ENCODE data around the gene SSR2. TPM values are rescaled to one million over a fixed set of nuclear protein-coding genes. Genes with fewer than 3 reads are reported as not detected.
A peak's percentile ranks its signal among the peaks of the same experiment; 100 is the strongest.

Gene SSR2
- total RNA-seq, 1 donor from 2014 or later = 255 TPM

DNA sequence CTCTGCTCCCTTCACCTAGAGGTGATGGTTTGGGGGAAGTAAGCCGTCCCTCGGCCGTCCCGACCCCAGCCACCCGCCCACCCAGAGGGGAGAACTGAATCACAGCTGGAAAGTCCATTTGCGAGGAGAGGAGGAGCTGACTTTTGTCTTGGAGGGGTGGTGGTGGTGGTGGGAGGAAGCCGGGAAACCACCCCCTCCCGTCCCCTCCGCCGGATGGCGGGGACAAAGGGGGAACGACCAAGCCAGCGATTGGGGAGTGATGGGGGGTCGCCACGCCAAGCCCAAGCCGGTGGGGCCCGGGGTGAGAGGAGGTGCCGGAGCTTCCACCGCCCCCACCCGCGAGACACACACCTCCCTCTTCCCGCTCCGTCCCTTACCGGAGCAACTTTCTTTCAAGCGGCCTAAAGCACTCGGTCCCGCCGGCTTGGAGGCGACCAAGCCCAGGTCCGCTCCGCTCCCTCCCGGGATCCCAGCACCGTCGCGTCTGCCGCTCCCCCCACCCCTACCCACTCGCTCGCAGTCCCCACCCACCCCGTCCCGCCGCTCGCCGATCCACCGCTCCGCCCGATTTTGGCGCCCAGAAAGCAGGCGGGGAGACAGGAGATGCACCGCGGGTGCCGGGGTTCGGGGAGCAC lies 42.9 kb downstream of the SSR2 start:
- H3K9me3 Mint-ChIP-seq = no peaks in the 10 kb centered on the region
- peak overlapping the region; percentile 98 for H3K4me3 Mint-ChIP-seq
- H3K4me1 Mint-ChIP-seq = peaks cover 81% of the 10 kb centered on the region
- peaks cover 3% of the 10 kb centered on the region for H3K36me3 Mint-ChIP-seq (ENCODE audit: low read depth)
- H3K27ac Mint-ChIP-seq (ENCODE audit: unreplicated experiment) = peak overlapping the region; percentile 98
- no peak for DNase-seq (ENCODE audit: low read depth, low spot score)
- TF ChIP-seq, protein P1, sequence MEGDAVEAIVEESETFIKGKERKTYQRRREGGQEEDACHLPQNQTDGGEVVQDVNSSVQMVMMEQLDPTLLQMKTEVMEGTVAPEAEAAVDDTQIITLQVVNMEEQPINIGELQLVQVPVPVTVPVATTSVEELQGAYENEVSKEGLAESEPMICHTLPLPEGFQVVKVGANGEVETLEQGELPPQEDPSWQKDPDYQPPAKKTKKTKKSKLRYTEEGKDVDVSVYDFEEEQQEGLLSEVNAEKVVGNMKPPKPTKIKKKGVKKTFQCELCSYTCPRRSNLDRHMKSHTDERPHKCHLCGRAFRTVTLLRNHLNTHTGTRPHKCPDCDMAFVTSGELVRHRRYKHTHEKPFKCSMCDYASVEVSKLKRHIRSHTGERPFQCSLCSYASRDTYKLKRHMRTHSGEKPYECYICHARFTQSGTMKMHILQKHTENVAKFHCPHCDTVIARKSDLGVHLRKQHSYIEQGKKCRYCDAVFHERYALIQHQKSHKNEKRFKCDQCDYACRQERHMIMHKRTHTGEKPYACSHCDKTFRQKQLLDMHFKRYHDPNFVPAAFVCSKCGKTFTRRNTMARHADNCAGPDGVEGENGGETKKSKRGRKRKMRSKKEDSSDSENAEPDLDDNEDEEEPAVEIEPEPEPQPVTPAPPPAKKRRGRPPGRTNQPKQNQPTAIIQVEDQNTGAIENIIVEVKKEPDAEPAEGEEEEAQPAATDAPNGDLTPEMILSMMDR (conservative IDR thresholded peaks at IDR 0.05) = no peak
- H3K27me3 Mint-ChIP-seq (ENCODE audit: low read depth) = no peaks in the 10 kb centered on the region

DNA sequence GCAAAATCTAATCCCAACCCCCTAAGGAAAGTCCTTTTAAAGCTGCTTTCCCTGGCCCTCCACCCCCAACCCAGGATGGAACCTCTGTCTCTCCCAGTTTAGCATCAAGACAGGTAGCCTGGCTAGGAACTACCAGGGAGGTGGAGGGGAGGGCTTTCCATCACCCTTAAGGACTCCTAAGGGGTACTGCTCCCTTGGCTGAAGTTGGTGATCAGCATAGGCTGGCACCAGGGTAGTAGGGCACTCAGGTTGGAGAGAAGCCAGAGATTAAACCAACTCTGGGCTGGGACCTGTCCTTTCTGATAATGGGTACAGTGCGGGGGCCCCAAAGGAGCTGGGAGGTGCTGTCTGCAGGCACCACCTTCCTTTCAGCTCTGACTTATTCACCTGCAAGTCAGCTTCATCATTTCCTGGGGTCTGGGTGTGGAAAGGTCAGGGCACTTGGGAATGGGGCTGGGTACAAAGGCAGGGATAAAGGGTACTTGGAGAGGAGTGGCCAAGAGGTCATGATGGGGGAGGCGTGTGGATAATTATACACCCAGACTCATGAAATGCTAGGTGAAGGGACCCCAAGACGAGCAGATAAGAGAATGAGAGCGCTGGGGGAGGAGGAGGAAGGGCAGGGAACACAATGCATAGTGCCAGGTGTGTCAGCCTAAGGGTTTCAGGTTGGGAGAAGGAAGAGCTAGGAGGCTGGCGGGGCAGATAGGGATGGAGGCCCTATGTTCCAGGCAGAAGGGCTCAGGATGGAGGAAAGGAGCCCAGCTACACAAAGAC lies 43.6 kb downstream of the SSR2 start:
- Mint-ChIP-seq H3K27me3 (ENCODE audit: low read depth) (no peaks in the 10 kb centered on the region), H3K27ac (ENCODE audit: unreplicated experiment) (peak overlapping the region; percentile 98), H3K36me3 (ENCODE audit: low read depth) (peaks cover 3% of the 10 kb centered on the region), H3K4me3 (peak overlapping the region; percentile 98), H3K9me3 (no peaks in the 10 kb centered on the region), H3K4me1 (peaks cover 82% of the 10 kb centered on the region)
- DNase-seq (ENCODE audit: low read depth, low spot score) = no peak
- TF ChIP-seq, protein P1 (conservative IDR thresholded peaks at IDR 0.05) = no peak

DNA sequence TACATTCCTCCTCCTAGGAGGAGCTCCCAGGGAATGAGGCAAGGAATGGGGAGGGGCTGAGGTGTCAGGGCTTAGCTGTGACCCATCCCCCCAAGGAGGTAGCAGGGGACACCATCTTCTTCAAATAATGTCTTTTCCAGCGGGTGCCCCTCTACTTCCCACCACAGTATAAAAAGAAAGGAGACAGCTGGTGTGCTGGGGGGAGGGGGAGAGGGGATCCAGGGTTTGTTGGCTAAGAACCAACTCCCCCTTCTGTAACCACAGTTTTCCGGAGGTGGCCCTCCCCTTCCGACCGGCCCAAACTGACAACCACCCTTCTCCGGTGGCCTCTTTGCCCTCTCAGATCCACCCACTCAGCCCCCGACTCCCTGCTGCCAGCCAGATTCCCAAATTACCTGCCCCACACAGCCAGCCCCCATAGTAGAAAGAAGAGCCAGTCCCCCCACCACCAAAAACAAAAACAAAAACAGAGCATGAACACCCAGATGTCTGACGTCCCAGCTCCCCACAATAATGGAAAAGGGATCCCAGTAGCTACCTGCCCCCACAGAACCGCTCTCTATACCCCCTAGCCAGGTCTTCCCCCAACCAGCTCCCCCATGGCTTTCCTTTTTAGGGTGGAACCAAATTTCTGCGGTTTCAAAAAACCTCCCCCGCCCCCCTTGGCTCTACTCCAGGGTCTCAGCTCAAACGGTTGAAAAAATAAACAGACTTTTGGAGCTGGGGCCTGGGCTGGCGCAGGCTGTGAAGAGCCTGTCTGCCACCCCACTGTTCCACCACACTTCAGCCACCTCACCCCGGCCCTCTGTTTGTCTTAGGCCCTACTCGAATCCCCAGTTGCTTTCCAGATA lies 44.5 kb downstream of the SSR2 start:
- Mint-ChIP-seq H3K36me3 (ENCODE audit: low read depth) (peaks cover 3% of the 10 kb centered on the region), H3K4me1 (peaks cover 77% of the 10 kb centered on the region), H3K27ac (ENCODE audit: unreplicated experiment) (peak overlapping the region; percentile 98), H3K9me3 (no peaks in the 10 kb centered on the region), H3K27me3 (ENCODE audit: low read depth) (no peaks in the 10 kb centered on the region), H3K4me3 (peak overlapping the region; percentile 98)
- TF ChIP-seq, protein P1 (conservative IDR thresholded peaks at IDR 0.05) = no peak
- DNase-seq (ENCODE audit: low read depth, low spot score) = no peak

DNA sequence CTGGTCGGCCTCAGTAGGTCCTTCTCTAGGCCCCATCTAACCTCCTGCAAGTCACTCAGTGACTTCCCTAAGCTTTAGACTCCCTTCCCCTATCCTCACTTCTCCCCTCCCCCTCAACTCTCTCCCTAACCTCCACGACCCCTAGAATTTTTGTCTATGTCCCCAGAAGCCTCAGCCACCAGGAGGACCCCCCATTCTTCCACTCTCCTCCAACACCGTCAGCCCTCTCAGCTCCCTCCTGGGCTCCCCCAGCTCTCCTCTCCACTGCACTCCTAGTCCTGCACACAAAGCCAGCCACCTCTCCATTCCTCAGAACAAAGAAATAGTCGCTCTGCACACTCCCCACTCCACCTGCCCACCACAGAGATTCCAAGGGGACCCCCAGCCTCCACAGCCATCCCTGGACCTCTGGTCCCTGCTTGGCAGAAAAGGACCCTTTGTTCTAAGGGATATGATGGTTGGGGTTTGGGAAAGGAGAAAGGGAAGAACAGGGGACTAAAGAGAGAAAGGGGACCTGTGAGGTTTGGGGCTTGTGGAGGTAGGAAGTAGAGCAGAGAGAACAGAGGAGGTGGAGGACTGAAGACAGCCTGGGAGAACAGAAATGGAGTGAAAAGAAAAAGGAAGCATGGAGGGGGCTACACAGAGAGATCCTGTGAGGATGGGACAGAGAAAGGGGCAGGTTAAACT lies 45.2 kb downstream of the SSR2 start:
- TF ChIP-seq, protein P1 (conservative IDR thresholded peaks at IDR 0.05) = no peak
- Mint-ChIP-seq H3K4me3 (peak overlapping the region; percentile 98), H3K4me1 (peaks cover 77% of the 10 kb centered on the region), H3K27ac (ENCODE audit: unreplicated experiment) (peak overlapping the region; percentile 96), H3K9me3 (no peaks in the 10 kb centered on the region), H3K27me3 (ENCODE audit: low read depth) (no peaks in the 10 kb centered on the region), H3K36me3 (ENCODE audit: low read depth) (peaks cover 3% of the 10 kb centered on the region)
- no peak for DNase-seq (ENCODE audit: low read depth, low spot score)

Data from neural crest cell (in vitro differentiated cells).